ENCODE data around the gene ENAH.

DNA sequence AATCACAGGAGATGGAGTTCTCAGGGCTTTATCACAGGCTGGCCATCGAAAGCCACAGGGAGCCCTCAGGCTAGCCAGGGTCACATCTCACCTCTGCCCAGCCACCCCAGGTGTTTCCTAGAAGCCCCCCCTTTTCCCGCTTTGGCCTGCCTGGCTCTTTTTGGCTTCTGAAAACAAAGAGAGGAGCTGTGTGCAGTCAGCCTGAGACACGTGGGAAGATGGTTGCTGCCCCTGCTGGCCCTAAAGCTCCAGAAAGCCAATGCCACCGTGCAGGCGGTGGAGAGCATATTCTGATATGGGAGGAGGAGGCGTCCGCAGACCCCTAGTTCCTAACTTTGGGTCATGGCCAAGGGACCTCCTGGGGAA is 206.3 kb downstream of the ENAH start:
- no peak for TF ChIP-seq EZH2 (IDR thresholded peaks at IDR 0.05; ENCODE audit: low read length, missing control alignments)
- no peak for TF ChIP-seq CTCF (conservative IDR thresholded peaks at IDR 0.05 in 1 of 2, IDR thresholded peaks at IDR 0.05 in 1 of 2; ENCODE audit: low read depth in 1 of 2, low read length in 2 of 2)

Measured in fibroblast of lung (primary cell).